A549 (cell line): Measurements from ENCODE around the gene PIF1. TPM values are rescaled to one million over a fixed set of nuclear protein-coding genes. Genes with fewer than 3 reads are reported as not detected.

Source experiments
- ATAC-seq, 2 experiments: fragments of 200-7000 bp in 1 of 2; fragments of >200 bp in 1 of 2; cut with Nextera tagmentation in 1 of 2; cut with Tn5 transposase in 1 of 2; 3 replicates each; pipeline versions ENCODE4 v1.8.0 to v1.9.1; 2018 to 2020; ENCODE audit warnings: mild to moderate bottlenecking in 1 of 2, moderate library complexity in 1 of 2
- CTCF ChIA-PET: fragments of 300-600 bp; sonication (Branson Sonifier 250); formaldehyde crosslinking; extraction: SDS; loops from one replicate; lab custom pipeline; 2021; ENCODE audit warnings: antibody characterized with exemption, inconsistent platforms; lab: Yijun Ruan, JAX
- POLR2A ChIA-PET: fragments of 350-600 bp; formaldehyde crosslinking; extraction: SDS; loops from one replicate; lab custom pipeline; 2021; ENCODE audit warnings: antibody characterized with exemption, inconsistent platforms; lab: Yijun Ruan, JAX
- DNase-seq, 2 experiments: peaks; one replicate each; pipeline versions ENCODE4 v3.0.0 to v3.0.0-alpha.2; 2011 to 2016; ENCODE audit warnings: low read depth in 1 of 2, low spot score in 1 of 2
- FAIRE-seq: peaks from 2 replicates; lab custom pipeline; 2011; peaks lifted over from hg19 to GRCh38; lab: Jason Lieb, UNC
- H3K27ac ChIP-seq, 2 experiments: fragments of >200 bp; sonication (Bioruptor Twin); formaldehyde crosslinking; 3 replicates each; pipeline ENCODE4 v1.5.1; 2016 to 2017
- H3K4me1 ChIP-seq: fragments of >200 bp; sonication (Bioruptor Twin); formaldehyde crosslinking; 3 replicates; pipeline ENCODE4 v1.6.1; 2016
- H3K4me2 ChIP-seq: fragments of >200 bp; sonication (Bioruptor Twin); formaldehyde crosslinking; 3 replicates; pipeline ENCODE4 v1.6.1; 2016
- H3K4me3 ChIP-seq: fragments of >200 bp; sonication (Bioruptor Twin); formaldehyde crosslinking; 3 replicates; pipeline ENCODE4 v1.5.1; 2016
- H3K9me3 ChIP-seq: fragments of >200 bp; sonication (Bioruptor Twin); formaldehyde crosslinking; 3 replicates; pipeline ENCODE4 v1.6.1; 2016
- CEBPB ChIP-seq, 2 experiments: fragments of >200 bp in 1 of 2; sonication (Bioruptor Twin) in 1 of 2; formaldehyde crosslinking in 1 of 2; IDR thresholded peaks; 2 replicates each; pipeline ENCODE4 v1.6.1; 2012 to 2016
- CHD4 ChIP-seq: fragments of 200-600 bp; sonication (generic); IDR thresholded peaks from 2 replicates; pipeline ENCODE4 v1.6.1; 2016; ENCODE audit warnings: antibody characterized with exemption, mild to moderate bottlenecking, borderline replicate concordance
- CTCF ChIP-seq: fragments of >200 bp; sonication (Bioruptor Twin); formaldehyde crosslinking; IDR thresholded peaks from 3 replicates; pipeline ENCODE4 v1.5.1; 2016
- ESRRA ChIP-seq: fragments of 150-350 bp; IDR thresholded peaks from 2 replicates; pipeline ENCODE4 v1.6.1; 2014; ENCODE audit warnings: mild to moderate bottlenecking, low read length, borderline replicate concordance
- GATA3 ChIP-seq: IDR thresholded peaks from 2 replicates; pipeline ENCODE4 v1.6.1; 2012; ENCODE audit warnings: borderline replicate concordance
- HES2 ChIP-seq: fragments of >200 bp; sonication (Bioruptor Twin); formaldehyde crosslinking; IDR thresholded peaks from 2 replicates; pipeline ENCODE4 v1.6.1; 2016
- HEYL ChIP-seq: fragments of 250-450 bp; sonication (Bioruptor Pico); IDR thresholded peaks from 2 replicates; pipeline ENCODE4 v1.8.0; 2021; ENCODE audit warnings: mild to moderate bottlenecking, moderate library complexity
- HOXB13 ChIP-seq: fragments of 250-450 bp; sonication (Bioruptor Pico); IDR thresholded peaks from 2 replicates; pipeline ENCODE4 v1.5.0; 2020; ENCODE audit warnings: low read depth, mild to moderate bottlenecking, moderate library complexity
- HOXB5 ChIP-seq: fragments of 250-450 bp; sonication (Bioruptor Pico); IDR thresholded peaks from 2 replicates; pipeline ENCODE4 v1.5.0; 2020; ENCODE audit warnings: mild to moderate bottlenecking, moderate library complexity
- MAX ChIP-seq: IDR thresholded peaks from 2 replicates; pipeline ENCODE4 v1.6.1; 2012
- RAD21 ChIP-seq, 2 experiments: fragments of >200 bp in 1 of 2; sonication (Bioruptor Twin) in 1 of 2; formaldehyde crosslinking in 1 of 2; IDR thresholded peaks in 1 of 2; conservative IDR thresholded peaks in 1 of 2; 2 replicates in 1 of 2; 3 replicates in 1 of 2; pipeline ENCODE4 v1.6.1; 2012 to 2018; ENCODE audit warnings: inconsistent platforms in 1 of 2
- RARB ChIP-seq: fragments of 250-450 bp; sonication (Bioruptor Pico); IDR thresholded peaks from 2 replicates; pipeline ENCODE4 v1.8.0; 2021; ENCODE audit warnings: mild to moderate bottlenecking, moderate library complexity
- RCOR1 ChIP-seq: fragments of 150-350 bp; IDR thresholded peaks from 2 replicates; pipeline ENCODE4 v1.6.1; 2014; ENCODE audit warnings: antibody characterized with exemption, low read length, low read depth
- SREBF2 ChIP-seq: fragments of 450-650 bp; IDR thresholded peaks from 2 replicates; pipeline ENCODE4 v1.6.1; 2014; ENCODE audit warnings: mild to moderate bottlenecking, moderate library complexity
- TFCP2L1 ChIP-seq: fragments of 250-450 bp; sonication (Bioruptor Pico); IDR thresholded peaks from 2 replicates; pipeline ENCODE4 v1.5.0; 2021; ENCODE audit warnings: mild to moderate bottlenecking
- USF2 ChIP-seq: fragments of 450-650 bp; IDR thresholded peaks from 2 replicates; pipeline ENCODE4 v1.6.1; 2014; ENCODE audit warnings: antibody characterized with exemption
- WGBS: methylation state at CpG from one replicate; pipeline ENCODE4 v1.1.6; 2017; ENCODE audit errors: missing lambda C conversion rate; 5-methylcytosine and 5-hydroxymethylcytosine counted together
- polyA plus RNA-seq, 4 experiments: library from polyadenylated mRNA; depleted of rRNA in 3 of 4; stranded (reverse); fragments of >200 nt; fragmentation: RNase III in 1 of 4; extraction: RNeasy Plus Mini Kit Qiagen cat#74134 plus additional on column Dnase treatment in 1 of 4; gene quantifications; 2 replicates in 3 of 4; 3 replicates in 1 of 4; pipeline ENCODE4 v1.2.3, GENCODE V29; 2011 to 2017
- TF ChIP-seq, protein P1 (sequence below): fragments of >200 bp; sonication (Bioruptor Twin); formaldehyde crosslinking; IDR thresholded peaks from 3 replicates; pipeline ENCODE4 v1.6.1; 2016
- TF ChIP-seq, protein P2 (sequence below): fragments of 150-350 bp; IDR thresholded peaks from 2 replicates; pipeline ENCODE4 v1.6.1; 2014; ENCODE audit warnings: low read depth, mild to moderate bottlenecking, low read length

The PIF1 gene
- polyA plus RNA-seq, 2 of the 4 experiments (the other 2 are of a cell fraction) = 8.5 to 24.9 TPM

- no peak for TF ChIP-seq HES2
- no peak for TF ChIP-seq RAD21 (conservative IDR thresholded peaks at IDR 0.05 in 1 of 2, IDR thresholded peaks at IDR 0.05 in 1 of 2)
- no peak for TF ChIP-seq CTCF
- no peak for TF ChIP-seq RARB (CRISPR knock-in tag)
- TF ChIP-seq, protein P1, sequence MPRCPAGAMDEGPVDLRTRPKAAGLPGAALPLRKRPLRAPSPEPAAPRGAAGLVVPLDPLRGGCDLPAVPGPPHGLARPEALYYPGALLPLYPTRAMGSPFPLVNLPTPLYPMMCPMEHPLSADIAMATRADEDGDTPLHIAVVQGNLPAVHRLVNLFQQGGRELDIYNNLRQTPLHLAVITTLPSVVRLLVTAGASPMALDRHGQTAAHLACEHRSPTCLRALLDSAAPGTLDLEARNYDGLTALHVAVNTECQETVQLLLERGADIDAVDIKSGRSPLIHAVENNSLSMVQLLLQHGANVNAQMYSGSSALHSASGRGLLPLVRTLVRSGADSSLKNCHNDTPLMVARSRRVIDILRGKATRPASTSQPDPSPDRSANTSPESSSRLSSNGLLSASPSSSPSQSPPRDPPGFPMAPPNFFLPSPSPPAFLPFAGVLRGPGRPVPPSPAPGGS = peak; percentile 61; the same call in 1 of the 3 replicates
- peak; percentile 77 for TF ChIP-seq GATA3
- peak; percentile 90 for TF ChIP-seq MAX
These were observed at the start of gene PIF1 (continued) for GRCh38 chr15:64825431-64826294.

- Histone ChIP-seq H3K4me3 (no peak overlapping the region), H3K9me3 (no peaks in the 10 kb centered on the region), H3K4me1 (peaks cover 17% of the 10 kb centered on the region), H3K27ac (no peak overlapping the region), H3K4me2 (no peak overlapping the region)
- FAIRE-seq = no peak
- POLR2A ChIA-PET = interaction anchor here (0.5 kb wide), 1 partner anchor 110 kb away, joined by 5 read pairs; no protein-coding TSS in a partner anchor
- TF ChIP-seq, protein P2, sequence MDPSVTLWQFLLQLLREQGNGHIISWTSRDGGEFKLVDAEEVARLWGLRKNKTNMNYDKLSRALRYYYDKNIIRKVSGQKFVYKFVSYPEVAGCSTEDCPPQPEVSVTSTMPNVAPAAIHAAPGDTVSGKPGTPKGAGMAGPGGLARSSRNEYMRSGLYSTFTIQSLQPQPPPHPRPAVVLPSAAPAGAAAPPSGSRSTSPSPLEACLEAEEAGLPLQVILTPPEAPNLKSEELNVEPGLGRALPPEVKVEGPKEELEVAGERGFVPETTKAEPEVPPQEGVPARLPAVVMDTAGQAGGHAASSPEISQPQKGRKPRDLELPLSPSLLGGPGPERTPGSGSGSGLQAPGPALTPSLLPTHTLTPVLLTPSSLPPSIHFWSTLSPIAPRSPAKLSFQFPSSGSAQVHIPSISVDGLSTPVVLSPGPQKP = no peak
- no peak for TF ChIP-seq CHD4
- TF ChIP-seq RCOR1 = no peak
- TF ChIP-seq TFCP2L1 (CRISPR knock-in tag) = no peak
- no peak for TF ChIP-seq ESRRA
- TF ChIP-seq HOXB5 (CRISPR knock-in tag) = no peak
- no peak for TF ChIP-seq USF2
- no peak for TF ChIP-seq SREBF2
- ATAC-seq = no peak
- CTCF ChIA-PET = no interaction called here
- no peak for DNase-seq
- 88% methylated on average over 9 of the region's 9 CpGs for WGBS
These were observed 44.9 kb upstream of the PIF1 start for GRCh38 chr15:64870353-64870752.

DNA sequence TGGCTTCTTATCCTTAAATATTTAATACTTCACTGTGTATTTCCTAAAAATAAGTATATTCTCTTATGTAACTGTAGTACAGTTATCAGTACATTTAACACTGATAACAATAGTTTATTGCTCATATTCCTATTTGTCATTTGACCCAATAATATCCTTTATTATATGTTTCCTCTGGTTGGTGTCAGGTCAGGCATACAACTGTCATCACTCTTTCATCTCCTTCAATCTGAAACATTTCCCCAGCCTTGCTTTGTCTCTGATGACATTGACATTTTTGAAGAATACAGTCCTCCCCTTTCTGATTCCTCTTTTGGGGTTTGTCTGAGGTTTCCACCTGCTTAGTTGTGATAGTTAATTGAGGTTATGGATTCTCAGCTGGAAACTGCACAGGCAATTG lies 44.1 kb upstream of the PIF1 start:
- FAIRE-seq = peak; percentile 36
- TF ChIP-seq CEBPB (IDR thresholded peaks at IDR 0.05) (no peak), HOXB13 (CRISPR knock-in tag) (no peak), HEYL (CRISPR knock-in tag) (no peak)

More for the DNA sequence above, 44.1 kb upstream of the PIF1 start:
- POLR2A ChIA-PET = no interaction called here
- ATAC-seq = no peak
- Histone ChIP-seq H3K9me3 (no peaks in the 10 kb centered on the region), H3K4me3 (no peak overlapping the region), H3K27ac (no peak overlapping the region), H3K4me1 (peaks cover 19% of the 10 kb centered on the region), H3K4me2 (no peak overlapping the region)
- CTCF ChIA-PET = no interaction called here
- DNase-seq = no peak
